ENCODE measurements around the gene DACH2. TPM values are rescaled to one million over a fixed set of nuclear protein-coding genes. Genes with fewer than 3 reads are reported as not detected.

Gene DACH2
- total RNA-seq, 4 donors from 2014 or later: 0.37 TPM; not detected in 3

DNA sequence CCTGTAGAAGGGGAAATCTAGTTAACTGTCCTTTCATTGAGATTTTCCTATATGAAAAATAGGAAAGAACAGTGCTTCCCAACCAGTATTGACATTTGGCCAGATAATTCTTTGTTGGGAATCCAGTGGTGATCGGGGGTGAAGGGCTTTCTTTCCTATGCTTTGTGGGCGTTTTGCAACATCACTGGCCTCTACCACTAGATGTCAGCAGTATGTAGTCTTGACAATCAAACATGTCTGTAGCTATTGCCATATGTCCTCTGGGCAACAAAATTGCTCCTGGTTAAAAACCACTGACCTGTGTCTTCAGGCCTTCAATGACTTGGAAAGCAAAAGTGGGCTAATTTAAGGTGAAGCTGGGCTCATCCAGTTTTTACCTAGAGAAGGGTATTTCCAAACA, 658.5 kb downstream of the DACH2 start:
- TF ChIP-seq EP300 (IDR thresholded peaks at IDR 0.05; ENCODE audit: low read depth): no peak
- TF ChIP-seq, protein P1, sequence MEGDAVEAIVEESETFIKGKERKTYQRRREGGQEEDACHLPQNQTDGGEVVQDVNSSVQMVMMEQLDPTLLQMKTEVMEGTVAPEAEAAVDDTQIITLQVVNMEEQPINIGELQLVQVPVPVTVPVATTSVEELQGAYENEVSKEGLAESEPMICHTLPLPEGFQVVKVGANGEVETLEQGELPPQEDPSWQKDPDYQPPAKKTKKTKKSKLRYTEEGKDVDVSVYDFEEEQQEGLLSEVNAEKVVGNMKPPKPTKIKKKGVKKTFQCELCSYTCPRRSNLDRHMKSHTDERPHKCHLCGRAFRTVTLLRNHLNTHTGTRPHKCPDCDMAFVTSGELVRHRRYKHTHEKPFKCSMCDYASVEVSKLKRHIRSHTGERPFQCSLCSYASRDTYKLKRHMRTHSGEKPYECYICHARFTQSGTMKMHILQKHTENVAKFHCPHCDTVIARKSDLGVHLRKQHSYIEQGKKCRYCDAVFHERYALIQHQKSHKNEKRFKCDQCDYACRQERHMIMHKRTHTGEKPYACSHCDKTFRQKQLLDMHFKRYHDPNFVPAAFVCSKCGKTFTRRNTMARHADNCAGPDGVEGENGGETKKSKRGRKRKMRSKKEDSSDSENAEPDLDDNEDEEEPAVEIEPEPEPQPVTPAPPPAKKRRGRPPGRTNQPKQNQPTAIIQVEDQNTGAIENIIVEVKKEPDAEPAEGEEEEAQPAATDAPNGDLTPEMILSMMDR (IDR thresholded peaks at IDR 0.05): peak in 1 of 5 experiments; percentile 7
- no peak for TF ChIP-seq POLR2A (IDR thresholded peaks at IDR 0.05)
- H3K27me3 ChIP-seq: no peaks in the 10 kb centered on the region
- WGBS, 2 donors (ENCODE audit: low coverage in 1 of 2): 15% methylated on average over 2 of the region's 2 CpGs; no CpG with 5 or more reads in 1 of the 2 donors
- H3K36me3 ChIP-seq: no peaks in the 10 kb centered on the region
- in situ Hi-C loops (cut with MboI; ENCODE audit: low pct_ligation_motif_present in 1 of 4, low pct_unique_long_range_greater_than_20kb in 1 of 4, low sequenced_read_pairs in 3 of 4): no loop called here
- intact Hi-C loops (cut with DNase I; ENCODE audit: low total_unique reads): no loop called here
- H3K27ac ChIP-seq: no peak overlapping the region
- H3K4me3 ChIP-seq: no peak overlapping the region
- no peak for DNase-seq
- H3K9me3 ChIP-seq: no peaks in the 10 kb centered on the region
- H3K4me1 ChIP-seq: no peaks in the 10 kb centered on the region

DNA sequence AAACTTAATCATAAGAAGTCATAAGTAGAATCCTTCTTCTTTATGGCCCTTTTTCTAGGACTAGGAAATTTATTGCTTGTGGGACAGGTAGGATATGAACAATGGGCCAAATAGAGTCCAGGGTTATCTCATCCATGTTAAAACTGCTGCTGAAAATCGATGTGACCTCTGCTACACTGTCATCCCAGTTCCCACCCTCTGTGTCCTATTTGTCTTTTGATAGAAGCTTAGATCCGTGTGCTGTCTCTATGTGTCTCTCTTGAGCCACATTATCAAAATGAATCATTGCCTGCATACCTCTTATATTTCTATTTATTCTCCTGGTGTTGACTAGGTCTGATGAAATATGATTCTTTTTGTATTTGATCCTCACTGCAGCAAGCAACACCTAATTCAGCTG, 661.4 kb downstream of the DACH2 start:
- intact Hi-C loops (cut with DNase I; ENCODE audit: low total_unique reads): no loop called here
- in situ Hi-C loops (cut with MboI; ENCODE audit: low pct_ligation_motif_present in 1 of 4, low pct_unique_long_range_greater_than_20kb in 1 of 4, low sequenced_read_pairs in 3 of 4): no loop called here
- H3K36me3 ChIP-seq: no peaks in the 10 kb centered on the region
- H3K9me3 ChIP-seq: no peaks in the 10 kb centered on the region
- H3K27ac ChIP-seq: no peak overlapping the region
- WGBS, 2 donors (ENCODE audit: low coverage in 1 of 2): 12% methylated on average over 2 of the region's 2 CpGs; no CpG with 5 or more reads in 1 of the 2 donors
- H3K4me3 ChIP-seq: no peak overlapping the region
- no peak for DNase-seq
- no peaks in the 10 kb centered on the region for H3K27me3 ChIP-seq
- TF ChIP-seq POLR2A (IDR thresholded peaks at IDR 0.05): no peak
- no peak for TF ChIP-seq POLR2AphosphoS5 (IDR thresholded peaks at IDR 0.05)
- TF ChIP-seq, protein P1 (IDR thresholded peaks at IDR 0.05): no peak
- no peak for TF ChIP-seq EP300 (IDR thresholded peaks at IDR 0.05; ENCODE audit: low read depth)
- H3K4me1 ChIP-seq: no peaks in the 10 kb centered on the region

DNA sequence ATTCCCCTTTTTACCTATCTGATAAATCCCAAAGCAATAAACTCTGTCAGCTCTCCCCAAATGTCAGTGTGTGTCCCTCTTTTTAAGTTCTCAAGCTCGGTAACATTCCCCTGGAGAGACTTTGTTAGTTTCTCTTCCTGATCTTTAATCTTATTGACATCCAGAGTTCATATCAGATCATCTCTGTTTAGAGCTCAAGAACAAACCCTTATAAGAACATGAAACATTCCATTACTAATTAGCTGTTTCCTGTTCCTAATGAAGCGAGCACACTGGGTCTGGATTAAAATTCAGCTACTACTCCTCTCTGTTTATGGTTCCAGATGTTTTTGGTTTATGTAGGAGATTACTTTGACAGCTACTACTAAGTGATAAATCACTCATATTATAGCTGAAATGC, 681.5 kb downstream of the DACH2 start:
- Histone ChIP-seq H3K9me3 (no peaks in the 10 kb centered on the region), H3K4me3 (no peak overlapping the region), H3K27me3 (no peaks in the 10 kb centered on the region), H3K36me3 (no peaks in the 10 kb centered on the region), H3K27ac (no peak overlapping the region), H3K4me1 (no peaks in the 10 kb centered on the region)
- WGBS, 2 donors (ENCODE audit: low coverage in 1 of 2): 30 to 52% methylated on average over 2 of the region's 2 CpGs
- in situ Hi-C loops (cut with MboI; ENCODE audit: low pct_ligation_motif_present in 1 of 4, low pct_unique_long_range_greater_than_20kb in 1 of 4, low sequenced_read_pairs in 3 of 4) (no loop called here), intact Hi-C loops (cut with DNase I; ENCODE audit: low total_unique reads) (no loop called here)
- DNase-seq: no peak
- TF ChIP-seq POLR2AphosphoS5 (IDR thresholded peaks at IDR 0.05) (no peak), POLR2A (IDR thresholded peaks at IDR 0.05) (no peak), EP300 (IDR thresholded peaks at IDR 0.05; ENCODE audit: low read depth) (no peak)
- TF ChIP-seq, protein P1 (IDR thresholded peaks at IDR 0.05): no peak

DNA sequence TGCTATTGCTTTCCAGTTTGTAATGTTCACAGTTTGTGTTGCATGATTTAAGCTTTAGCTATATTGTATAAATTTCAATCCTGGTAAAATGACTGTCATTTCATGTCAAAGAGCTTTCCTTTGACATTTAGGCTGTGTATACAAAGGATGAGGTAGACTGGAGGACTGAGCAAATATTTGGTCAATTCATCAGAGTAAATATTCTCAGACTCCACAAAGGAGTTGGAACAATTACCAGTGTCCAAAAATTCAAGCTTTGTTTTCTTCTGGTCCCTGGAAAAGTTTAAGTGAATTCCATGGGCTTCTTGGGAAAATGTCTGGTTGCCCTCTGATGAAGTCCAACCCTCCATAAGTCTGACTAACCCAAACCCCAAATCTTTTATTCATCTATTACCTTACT, 682.4 kb downstream of the DACH2 start:
- Histone ChIP-seq H3K27me3 (no peaks in the 10 kb centered on the region), H3K36me3 (no peaks in the 10 kb centered on the region), H3K9me3 (no peaks in the 10 kb centered on the region), H3K4me3 (no peak overlapping the region), H3K27ac (no peak overlapping the region), H3K4me1 (no peaks in the 10 kb centered on the region)
- intact Hi-C loops (cut with DNase I; ENCODE audit: low total_unique reads) (no loop called here), in situ Hi-C loops (cut with MboI; ENCODE audit: low pct_ligation_motif_present in 1 of 4, low pct_unique_long_range_greater_than_20kb in 1 of 4, low sequenced_read_pairs in 3 of 4) (no loop called here)
- DNase-seq: no peak
- TF ChIP-seq, protein P1 (IDR thresholded peaks at IDR 0.05): no peak
- TF ChIP-seq EP300 (IDR thresholded peaks at IDR 0.05; ENCODE audit: low read depth) (no peak), POLR2AphosphoS5 (IDR thresholded peaks at IDR 0.05) (no peak), POLR2A (IDR thresholded peaks at IDR 0.05) (no peak)

All from transverse colon (tissue), 4 donors.